ENCODE data around the gene MPZL1. TPM values are rescaled to one million over a fixed set of nuclear protein-coding genes. Genes with fewer than 3 reads are reported as not detected.

Gene MPZL1
- polyA plus RNA-seq, 2 of the 4 experiments (the other 2 are of a cell fraction): 92.6 to 178 TPM

GRCh38 chr1:167714439-167715156, 7.2 kb upstream of the MPZL1 start:
- WGBS (ENCODE audit: missing lambda C conversion rate): 1% methylated on average over 27 of the region's 50 CpGs
- ChIA-PET CTCF (interaction anchor here (0.7 to 3.1 kb wide), 17 partner anchors 10 to 368 kb away, joined by 3 to 13 read pairs (median 4); no protein-coding TSS in a partner anchor), POLR2A (interaction anchor here (0.6 to 2.4 kb wide), 5 partner anchors 158 to 371 kb away, joined by 3 to 8 read pairs (median 4); partner anchors contain the start of gene DCAF6)
- DNase-seq (ENCODE audit: low read depth in 1 of 2, low spot score in 1 of 2) (peak; percentile 76 to 90), FAIRE-seq (no peak), ATAC-seq (peak; percentile 66 to 72)
- Histone ChIP-seq H3K4me3 (peak overlapping the region; percentile 62), H3K9me3 (no peaks in the 10 kb centered on the region), H3K4me1 (peaks cover 20% of the 10 kb centered on the region), H3K4me2 (peak overlapping the region; percentile 97), H3K27ac (peak overlapping the region; percentile 95 to 98)
- TF ChIP-seq FOSL2 (IDR thresholded peaks at IDR 0.05) (no peak), FOSL2 (CRISPR knock-in tag; IDR thresholded peaks at IDR 0.05) (peak; percentile 19; the same call in 1 of the 2 replicates), TFCP2L1 (CRISPR knock-in tag; IDR thresholded peaks at IDR 0.05) (no peak), JUNB (IDR thresholded peaks at IDR 0.05) (no peak), CBX8 (IDR thresholded peaks at IDR 0.05) (no peak), POLR2AphosphoS2 (conservative IDR thresholded peaks at IDR 0.05; ENCODE audit: low read length) (no peak), HDAC2 (IDR thresholded peaks at IDR 0.05) (no peak), SMC3 (IDR thresholded peaks at IDR 0.05) (0 out of 3 replicates have a peak, but pooled peaks have one; percentile 10), ZSCAN20 (CRISPR knock-in tag; IDR thresholded peaks at IDR 0.05) (no peak), HEYL (CRISPR knock-in tag; IDR thresholded peaks at IDR 0.05) (no peak), ESRRA (IDR thresholded peaks at IDR 0.05; ENCODE audit: borderline replicate concordance, low read length) (no peak), CHD4 (IDR thresholded peaks at IDR 0.05; ENCODE audit: borderline replicate concordance) (peak; percentile 98; the same call in 1 of the 2 replicates), NR3C1 (IDR thresholded peaks at IDR 0.05) (no peak), NPAS2 (CRISPR knock-in tag; IDR thresholded peaks at IDR 0.05; ENCODE audit: borderline replicate concordance) (no peak), RFX5 (IDR thresholded peaks at IDR 0.05) (no peak), HES2 (IDR thresholded peaks at IDR 0.05) (no peak), MAFK (IDR thresholded peaks at IDR 0.05; ENCODE audit: partially characterized antibody) (no peak), MAZ (IDR thresholded peaks at IDR 0.05; ENCODE audit: borderline replicate concordance, low read depth, low read length) (0 out of 2 replicates have a peak, but pooled peaks have one; percentile 25), KDM1A (IDR thresholded peaks at IDR 0.05; ENCODE audit: low read depth) (no peak), GATA3 (IDR thresholded peaks at IDR 0.05; ENCODE audit: borderline replicate concordance) (peak; percentile 12; the same call in 1 of the 2 replicates), PBX3 (IDR thresholded peaks at IDR 0.05) (0 out of 2 replicates have a peak, but pooled peaks have one; percentile 19), FOSB (CRISPR knock-in tag; IDR thresholded peaks at IDR 0.05) (no peak), POLR2A (IDR thresholded peaks at IDR 0.05; ENCODE audit: low read length) (peak; percentile 54), NFE2L2 (conservative IDR thresholded peaks at IDR 0.05; ENCODE audit: low read length) (no peak), E2F6 (IDR thresholded peaks at IDR 0.05; ENCODE audit: borderline replicate concordance, low read depth) (peak; percentile 69; the same call in 1 of the 2 replicates), BCL3 (IDR thresholded peaks at IDR 0.05) (no peak), BHLHE40 (IDR thresholded peaks at IDR 0.05; ENCODE audit: low read depth, low read length) (no peak), MYC (IDR thresholded peaks at IDR 0.05; ENCODE audit: borderline replicate concordance, low read length) (peak; percentile 95), ZFP36 (IDR thresholded peaks at IDR 0.05; ENCODE audit: borderline replicate concordance, partially characterized antibody) (no peak), USF2 (IDR thresholded peaks at IDR 0.05) (no peak), ZC3H11A (IDR thresholded peaks at IDR 0.05) (no peak), SREBF2 (IDR thresholded peaks at IDR 0.05) (peak; percentile 94), KDM5A (IDR thresholded peaks at IDR 0.05) (no peak), TP53 (CRISPR knock-in tag; IDR thresholded peaks at IDR 0.05) (peak; percentile 52; the same call in 1 of the 2 replicates), CHD2 (IDR thresholded peaks at IDR 0.05; ENCODE audit: low read length, partially characterized antibody) (no peak), FOXS1 (CRISPR knock-in tag; IDR thresholded peaks at IDR 0.05) (no peak)
- TF ChIP-seq, protein P1, sequence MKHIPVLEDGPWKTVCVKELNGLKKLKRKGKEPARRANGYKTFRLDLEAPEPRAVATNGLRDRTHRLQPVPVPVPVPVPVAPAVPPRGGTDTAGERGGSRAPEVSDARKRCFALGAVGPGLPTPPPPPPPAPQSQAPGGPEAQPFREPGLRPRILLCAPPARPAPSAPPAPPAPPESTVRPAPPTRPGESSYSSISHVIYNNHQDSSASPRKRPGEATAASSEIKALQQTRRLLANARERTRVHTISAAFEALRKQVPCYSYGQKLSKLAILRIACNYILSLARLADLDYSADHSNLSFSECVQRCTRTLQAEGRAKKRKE (CRISPR knock-in tag; IDR thresholded peaks at IDR 0.05; ENCODE audit: low read depth): 0 out of 2 replicates have a peak, but pooled peaks have one; percentile 19
- TF ChIP-seq, protein P2, sequence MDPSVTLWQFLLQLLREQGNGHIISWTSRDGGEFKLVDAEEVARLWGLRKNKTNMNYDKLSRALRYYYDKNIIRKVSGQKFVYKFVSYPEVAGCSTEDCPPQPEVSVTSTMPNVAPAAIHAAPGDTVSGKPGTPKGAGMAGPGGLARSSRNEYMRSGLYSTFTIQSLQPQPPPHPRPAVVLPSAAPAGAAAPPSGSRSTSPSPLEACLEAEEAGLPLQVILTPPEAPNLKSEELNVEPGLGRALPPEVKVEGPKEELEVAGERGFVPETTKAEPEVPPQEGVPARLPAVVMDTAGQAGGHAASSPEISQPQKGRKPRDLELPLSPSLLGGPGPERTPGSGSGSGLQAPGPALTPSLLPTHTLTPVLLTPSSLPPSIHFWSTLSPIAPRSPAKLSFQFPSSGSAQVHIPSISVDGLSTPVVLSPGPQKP (IDR thresholded peaks at IDR 0.05; ENCODE audit: low read depth, low read length): no peak

Data from A549 (cell line).